Spleen (tissue), 11 donors: ENCODE results near the gene TTLL5. TPM values are rescaled to one million over a fixed set of nuclear protein-coding genes. Genes with fewer than 3 reads are reported as not detected.

Experiments used
- DNase-seq: peaks from one replicate; pipeline ENCODE4 v3.0.0-alpha.2; 2020
- H3K27ac ChIP-seq, 8 donors: fragments of 200-600 bp; sonication (generic) in 7 of 8; 1 replicate in 4 of 8; 2 replicates in 4 of 8; pipeline versions ENCODE4 v1.5.0 to v1.8.0; 2016 to 2021; ENCODE audit warnings: inconsistent platforms in 4 of 8, mild to moderate bottlenecking in 4 of 8, moderate library complexity in 1 of 8
- H3K27me3 ChIP-seq, 7 donors: fragments of 200-600 bp; sonication (generic) in 6 of 7; replicated peaks in 1 of 7; 1 replicate in 4 of 7; 2 replicates in 3 of 7; pipeline versions ENCODE4 v1.5.0 to v1.8.0; 2016 to 2021; ENCODE audit warnings: inconsistent platforms in 3 of 7, mild to moderate bottlenecking in 1 of 7
- H3K36me3 ChIP-seq, 6 donors: fragments of 200-600 bp; sonication (generic) in 5 of 6; 1 replicate in 4 of 6; 2 replicates in 2 of 6; pipeline versions ENCODE4 v1.5.0 to v1.8.0; 2016 to 2021; ENCODE audit warnings: inconsistent platforms in 2 of 6
- H3K4me1 ChIP-seq, 6 donors: fragments of 200-600 bp; sonication (generic) in 5 of 6; 1 replicate in 3 of 6; 2 replicates in 3 of 6; pipeline versions ENCODE4 v1.5.0 to v1.8.0; 2016 to 2021; ENCODE audit warnings: inconsistent platforms in 3 of 6
- H3K4me3 ChIP-seq, 8 donors: fragments of 200-600 bp; sonication (generic) in 7 of 8; 1 replicate in 4 of 8; 2 replicates in 4 of 8; pipeline versions ENCODE4 v1.5.0 to v1.8.0; 2016 to 2021; ENCODE audit warnings: inconsistent platforms in 4 of 8, mild to moderate bottlenecking in 4 of 8, moderate library complexity in 2 of 8
- H3K9me3 ChIP-seq, 8 donors: fragments of 200-600 bp; sonication (generic) in 7 of 8; 1 replicate in 4 of 8; 2 replicates in 4 of 8; pipeline versions ENCODE4 v1.5.0 to v1.8.0; 2016 to 2021; ENCODE audit warnings: inconsistent platforms in 4 of 8
- CTCF ChIP-seq, 11 experiments: fragments of 200-600 bp in 7 of 11; fragments of 450-650 bp in 4 of 11; sonication (generic) in 4 of 11; IDR thresholded peaks in 8 of 11; conservative IDR thresholded peaks in 3 of 11; 1 replicate in 7 of 11; 2 replicates in 4 of 11; pipeline versions ENCODE4 v1.4.0 to v1.8.0; 2016 to 2021; ENCODE audit warnings: antibody characterized with exemption in 11 of 11, inconsistent platforms in 4 of 11, mild to moderate bottlenecking in 1 of 11
- POLR2A ChIP-seq, 3 donors: fragments of 450-650 bp; IDR thresholded peaks; one replicate each; pipeline ENCODE4 v1.5.1; 2017; ENCODE audit warnings: antibody characterized with exemption in 3 of 3, mild to moderate bottlenecking in 1 of 3
- POLR2AphosphoS5 ChIP-seq, 3 donors: sonication (generic); formaldehyde crosslinking; IDR thresholded peaks; one replicate each; pipeline ENCODE4 v1.5.1; 2017; ENCODE audit warnings: antibody characterized with exemption in 3 of 3
- WGBS, 5 donors: extraction: QIAGEN DNeasy Blood & Tissue Kit in 3 of 5; methylation state at CpG; one replicate each; pipeline versions ENCODE4 v1.1.5 to v1.1.7; 2013 to 2018; 5-methylcytosine and 5-hydroxymethylcytosine counted together
- intact Hi-C: fragments of 100-400 bp; cut with DNase I; formaldehyde crosslinking; loops from one replicate; pipeline ENCODE4 v1.15.0; 2023; ENCODE audit warnings: low total_unique reads
- polyA plus RNA-seq, 3 donors: library from polyadenylated mRNA; stranded (reverse); fragments of 200-250 nt; gene quantifications; one replicate each; pipeline ENCODE4 v1.2.1, GENCODE V29; 2013
- total RNA-seq, 7 donors: library from RNA; depleted of rRNA in 3 of 7; stranded (reverse); fragments of >200 nt in 3 of 7; fragmentation: NEBNext Ultra II Directional in 4 of 7; extraction: Animal tissue kit (Norgen Biotek cat#: 25700) in 4 of 7; gene quantifications; one replicate each; pipeline versions ENCODE4 v1.1.0 to v1.2.1, GENCODE V29; 2016 to 2021
- donor health status: healthy with polysubstance abuse.
- donor health status: DM: no; HTN: no; CAD: no; lungs with moderate emphysema.
- donor health status: DM: no; HTN: no; CAD: no.
- donor health status: Bipolar disorder and iron deficiency.
- donor health status: healthy.
- donor health status: DM: no; HTN: no; CAD: no.
- donor health status: DM: yes; HTN: yes; CAD: no.

TTLL5 gene
- total and polyA plus RNA-seq, 10 donors, result 4.5 to 44.1 (median 31.6) TPM

- H3K27me3 ChIP-seq, result no peaks in the 10 kb centered on the region
- no peak for DNase-seq
- no peak overlapping the region for H3K27ac ChIP-seq
- no peaks in the 10 kb centered on the region for H3K4me1 ChIP-seq
- H3K9me3 ChIP-seq, result no peaks in the 10 kb centered on the region
- intact Hi-C loops, result no loop called here
- TF ChIP-seq CTCF (IDR thresholded peaks at IDR 0.05 in 8 of 11, conservative IDR thresholded peaks at IDR 0.05 in 3 of 11) (no peak), POLR2AphosphoS5 (IDR thresholded peaks at IDR 0.05) (no peak), POLR2A (IDR thresholded peaks at IDR 0.05) (no peak)
- WGBS, 5 donors, result 83 to 95% (median 88%) methylated on average over 6 of the region's 6 CpGs
- H3K4me3 ChIP-seq, result no peak overlapping the region
- peaks cover 0 to 26% (median 2%) of the 10 kb centered on the region in 6 donors for H3K36me3 ChIP-seq
Measured at GRCh38 chr14:75854111-75854799, 193.2 kb downstream of the TTLL5 start.

DNA sequence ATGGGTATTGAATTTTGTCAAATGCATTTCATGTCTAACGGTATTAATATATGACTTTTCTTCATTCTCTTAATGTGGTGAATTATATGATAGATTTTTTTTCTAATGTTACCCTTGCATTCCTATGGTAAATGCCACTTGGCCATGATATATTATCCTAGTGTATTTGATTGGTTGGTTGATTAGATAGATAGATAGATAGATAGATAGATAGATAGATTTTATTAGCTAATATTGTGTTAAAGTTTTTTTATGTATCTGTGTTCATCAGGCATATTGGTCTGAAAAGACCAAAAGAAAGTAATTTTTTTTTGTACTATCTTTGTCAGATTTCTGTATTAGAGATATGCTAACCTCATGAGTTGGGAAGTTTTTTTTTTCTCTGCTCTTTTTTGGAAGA is 196.2 kb downstream of the TTLL5 start:
- Histone ChIP-seq H3K4me3 (no peak overlapping the region), H3K27me3 (no peaks in the 10 kb centered on the region), H3K4me1 (no peaks in the 10 kb centered on the region), H3K27ac (no peak overlapping the region), H3K36me3 (peaks cover 0 to 17% (median 2%) of the 10 kb centered on the region in 6 donors), H3K9me3 (no peaks in the 10 kb centered on the region)
- DNase-seq, result no peak
- TF ChIP-seq POLR2A (IDR thresholded peaks at IDR 0.05) (no peak), CTCF (IDR thresholded peaks at IDR 0.05 in 8 of 11, conservative IDR thresholded peaks at IDR 0.05 in 3 of 11) (no peak), POLR2AphosphoS5 (IDR thresholded peaks at IDR 0.05) (no peak)
- intact Hi-C loops, result no loop called here
- WGBS, 5 donors, result 94 to 100% (median 98%) methylated on average over 1 of the region's 1 CpG

DNA sequence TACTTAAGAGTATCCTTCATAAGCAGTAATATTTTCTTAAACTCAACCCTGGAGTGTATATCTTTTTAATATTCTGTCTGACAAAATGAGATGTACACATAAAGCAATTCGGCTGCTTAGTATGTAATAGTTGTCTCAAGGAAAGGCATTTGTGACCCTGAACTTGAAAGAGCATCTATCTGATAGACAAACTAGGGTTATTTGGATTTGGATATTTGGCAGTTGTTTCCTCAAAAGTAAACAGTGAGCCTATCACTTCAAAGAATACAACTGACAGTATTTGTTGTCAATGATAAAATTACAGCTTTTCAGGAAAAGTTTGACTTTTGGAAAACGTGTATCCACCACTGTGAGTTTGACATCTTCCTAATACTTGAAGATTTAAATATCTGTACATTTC is 197.3 kb downstream of the TTLL5 start:
- Histone ChIP-seq H3K27ac (no peak overlapping the region), H3K36me3 (peaks cover 0 to 18% (median 2%) of the 10 kb centered on the region in 6 donors), H3K4me3 (no peak overlapping the region), H3K4me1 (no peaks in the 10 kb centered on the region), H3K27me3 (no peaks in the 10 kb centered on the region), H3K9me3 (no peaks in the 10 kb centered on the region)
- DNase-seq, result no peak
- intact Hi-C loops, result no loop called here
- TF ChIP-seq POLR2AphosphoS5 (IDR thresholded peaks at IDR 0.05), result no peak
- TF ChIP-seq POLR2A (IDR thresholded peaks at IDR 0.05), result no peak
- TF ChIP-seq CTCF (IDR thresholded peaks at IDR 0.05 in 8 of 11, conservative IDR thresholded peaks at IDR 0.05 in 3 of 11), result no peak
- WGBS, 5 donors, result 86 to 97% (median 91%) methylated on average over 2 of the region's 2 CpGs

DNA sequence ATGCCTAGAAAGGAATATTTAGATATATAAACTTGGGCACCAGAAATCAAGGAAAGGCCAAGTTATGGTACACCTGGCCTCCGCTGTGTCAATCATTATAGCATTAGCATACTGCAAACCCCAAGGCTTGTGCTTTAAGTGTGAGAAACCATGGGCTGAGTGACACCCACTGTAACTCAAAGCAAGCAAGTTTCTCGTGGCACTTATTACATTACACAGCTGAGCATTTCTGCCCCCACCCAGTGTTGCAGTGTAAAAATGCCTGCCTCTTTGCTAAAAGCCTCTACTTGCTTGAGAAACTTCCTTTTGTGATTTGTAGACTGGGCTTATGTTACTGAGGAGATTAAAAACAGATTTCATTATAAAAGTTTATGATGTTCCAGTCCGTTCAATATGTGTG is 198.7 kb downstream of the TTLL5 start:
- Histone ChIP-seq H3K4me1 (no peaks in the 10 kb centered on the region), H3K27ac (no peak overlapping the region), H3K27me3 (no peaks in the 10 kb centered on the region), H3K9me3 (no peaks in the 10 kb centered on the region), H3K4me3 (no peak overlapping the region), H3K36me3 (peaks cover 0 to 22% (median 2%) of the 10 kb centered on the region in 6 donors)
- 78 to 93% (median 89%) methylated on average over 3 of the region's 3 CpGs for WGBS, 5 donors
- DNase-seq, result no peak
- no peak for TF ChIP-seq CTCF (IDR thresholded peaks at IDR 0.05 in 8 of 11, conservative IDR thresholded peaks at IDR 0.05 in 3 of 11)
- no peak for TF ChIP-seq POLR2A (IDR thresholded peaks at IDR 0.05)
- no peak for TF ChIP-seq POLR2AphosphoS5 (IDR thresholded peaks at IDR 0.05)
- intact Hi-C loops, result no loop called here
